GM23248 (cell line): Measurements from ENCODE around the gene PRR23B. TPM values are rescaled to one million over a fixed set of nuclear protein-coding genes. Genes with fewer than 3 reads are reported as not detected.

ENCODE experiments used
- DNase-seq: peaks from one replicate; pipeline ENCODE4 v3.0.0-alpha.2; 2015
- H2AFZ ChIP-seq: fragments of 200-600 bp; sonication (generic); 2 replicates; pipeline ENCODE4 v1.6.1; 2016; ENCODE audit warnings: antibody characterized with exemption
- H3F3A ChIP-seq: fragments of 200-600 bp; sonication (generic); 2 replicates; pipeline ENCODE4 v1.6.1; 2016; ENCODE audit warnings: mild to moderate bottlenecking, antibody characterized with exemption, mixed run types; ENCODE audit not compliant: insufficient read depth
- H3K27ac ChIP-seq: fragments of 200-600 bp; sonication (generic); 2 replicates; pipeline ENCODE4 v1.5.1; 2016; ENCODE audit warnings: mild to moderate bottlenecking
- H3K27me3 ChIP-seq: fragments of 200-600 bp; sonication (generic); replicated peaks from 2 replicates; pipeline ENCODE4 v1.6.1; 2016; ENCODE audit warnings: mild to moderate bottlenecking; ENCODE audit not compliant: insufficient read depth
- H3K36me3 ChIP-seq: fragments of 200-600 bp; sonication (generic); 2 replicates; pipeline ENCODE4 v1.6.1; 2016; ENCODE audit warnings: low read depth, mild to moderate bottlenecking
- H3K4me1 ChIP-seq: fragments of 200-600 bp; sonication (generic); 2 replicates; pipeline ENCODE4 v1.6.1; 2016; ENCODE audit warnings: mild to moderate bottlenecking; ENCODE audit not compliant: insufficient read depth
- H3K4me2 ChIP-seq: fragments of 200-600 bp; sonication (generic); one replicate; pipeline ENCODE4 v1.6.1; 2016; ENCODE audit warnings: mild to moderate bottlenecking; ENCODE audit not compliant: unreplicated experiment
- H3K4me3 ChIP-seq: fragments of 200-600 bp; sonication (generic); 2 replicates; pipeline ENCODE4 v1.5.1; 2016; ENCODE audit warnings: mild to moderate bottlenecking
- H3K79me2 ChIP-seq: fragments of 200-600 bp; sonication (generic); 2 replicates; pipeline ENCODE4 v1.6.1; 2016; ENCODE audit warnings: mild to moderate bottlenecking; ENCODE audit not compliant: insufficient read depth
- H3K9ac ChIP-seq: fragments of 200-600 bp; sonication (generic); 2 replicates; pipeline ENCODE4 v1.6.1; 2016; ENCODE audit warnings: mild to moderate bottlenecking
- H3K9me2 ChIP-seq: fragments of 200-600 bp; sonication (generic); 2 replicates; pipeline ENCODE4 v1.6.1; 2016; ENCODE audit warnings: mixed run types, mild to moderate bottlenecking, moderate library complexity; ENCODE audit not compliant: insufficient read depth
- H3K9me3 ChIP-seq: fragments of 200-600 bp; sonication (generic); one replicate; pipeline ENCODE4 v1.6.1; 2017; ENCODE audit warnings: low read depth
- H4K20me1 ChIP-seq: fragments of 200-600 bp; sonication (generic); 2 replicates; pipeline ENCODE4 v1.6.0; 2016; ENCODE audit not compliant: insufficient read depth
- EZH2 ChIP-seq: fragments of 200-600 bp; sonication (generic); IDR thresholded peaks from 2 replicates; pipeline ENCODE4 v1.6.1; 2018; ENCODE audit warnings: antibody characterized with exemption, mild to moderate bottlenecking; ENCODE audit not compliant: insufficient read depth, poor library complexity, severe bottlenecking
- EZH2phosphoT487 ChIP-seq: fragments of 200-600 bp; sonication (generic); IDR thresholded peaks from 2 replicates; pipeline ENCODE4 v1.6.1; 2018; ENCODE audit warnings: antibody characterized with exemption, moderate library complexity, mild to moderate bottlenecking, low read depth; ENCODE audit not compliant: insufficient read depth
- WGBS, 2 experiments: methylation state at CpG; one replicate each; pipeline ENCODE4 v1.1.6; 2015 to 2017; ENCODE audit warnings: low lambda C conversion rate in 2 of 2, low coverage in 1 of 2; ENCODE audit errors: missing lambda C conversion rate in 2 of 2; 5-methylcytosine and 5-hydroxymethylcytosine counted together
- in situ Hi-C: fragments of 300-500 bp; cut with MboI; formaldehyde crosslinking; loops from 2 replicates; pipeline ENCODE4 v1.15.0; 2020
- polyA plus RNA-seq: library from polyadenylated mRNA; unstranded; fragments of >200 nt; fragmentation: Nextera tagmentation; extraction: Ambion mirVana; gene quantifications from 2 replicates; pipeline ENCODE4 v1.2.1, GENCODE V29; 2016
- total RNA-seq: library from RNA; depleted of rRNA; stranded (reverse); fragments of >200 nt; shearing (Covaris generic); gene quantifications from 2 replicates; pipeline ENCODE4 v1.2.3, GENCODE V29; 2014

The PRR23B gene
- total and polyA plus RNA-seq, 2 experiments from 2014 or later = not detected

GRCh38 chr3:139024968-139025367 lies 4.2 kb upstream of the PRR23B start:
- no peaks in the 10 kb centered on the region for H3K27me3 ChIP-seq
- no peak for DNase-seq
- H3K4me3 ChIP-seq = no peak overlapping the region
- no peaks in the 10 kb centered on the region for H3K9me2 ChIP-seq
- H3K9me3 ChIP-seq = no peaks in the 10 kb centered on the region
- no peaks in the 10 kb centered on the region for H4K20me1 ChIP-seq
- TF ChIP-seq EZH2phosphoT487 (no peak), EZH2 (no peak)
- H3K79me2 ChIP-seq = no peaks in the 10 kb centered on the region
- in situ Hi-C loops = no loop called here
- no peaks in the 10 kb centered on the region for H3K36me3 ChIP-seq
- no peak overlapping the region for H3K4me2 ChIP-seq
- WGBS, 2 experiments = 68 to 73% methylated on average over 2 of the region's 2 CpGs
- H3F3A ChIP-seq = no peaks in the 10 kb centered on the region
- H3K27ac ChIP-seq = no peak overlapping the region
- no peak overlapping the region for H3K9ac ChIP-seq
- no peak overlapping the region for H2AFZ ChIP-seq
- H3K4me1 ChIP-seq = no peaks in the 10 kb centered on the region

GRCh38 chr3:139020036-139020867 lies 474 bp downstream of the PRR23B start:
- no peak for DNase-seq
- Histone ChIP-seq H3K79me2 (no peaks in the 10 kb centered on the region), H3K4me2 (no peak overlapping the region), H3K4me1 (no peaks in the 10 kb centered on the region), H4K20me1 (no peaks in the 10 kb centered on the region), H3K9ac (no peak overlapping the region), H3K4me3 (no peak overlapping the region), H3F3A (no peaks in the 10 kb centered on the region), H3K9me3 (no peaks in the 10 kb centered on the region), H2AFZ (no peak overlapping the region), H3K27me3 (no peaks in the 10 kb centered on the region), H3K36me3 (no peaks in the 10 kb centered on the region), H3K9me2 (no peaks in the 10 kb centered on the region), H3K27ac (no peak overlapping the region)
- 70 to 72% methylated on average over 33 to 81 of the region's 81 CpGs for WGBS, 2 experiments
- in situ Hi-C loops = no loop called here
- TF ChIP-seq EZH2 = no peak

- Histone ChIP-seq H3K9me2 (no peaks in the 10 kb centered on the region), H3F3A (no peaks in the 10 kb centered on the region), H3K4me1 (no peaks in the 10 kb centered on the region), H3K4me2 (no peak overlapping the region), H4K20me1 (no peaks in the 10 kb centered on the region), H3K9me3 (no peaks in the 10 kb centered on the region), H2AFZ (no peak overlapping the region), H3K27me3 (no peaks in the 10 kb centered on the region), H3K36me3 (no peaks in the 10 kb centered on the region), H3K4me3 (no peak overlapping the region), H3K9ac (no peak overlapping the region), H3K79me2 (no peaks in the 10 kb centered on the region), H3K27ac (no peak overlapping the region)
- TF ChIP-seq EZH2phosphoT487 (no peak), EZH2 (no peak)
- in situ Hi-C loops = no loop called here
- 20 to 21% methylated on average over 3 of the region's 3 CpGs for WGBS, 2 experiments
- peak; percentile 2 for DNase-seq
These were observed 4.2 kb downstream of the PRR23B start for GRCh38 chr3:139016430-139017048.

- no peak within 1 kb of the TSS for H3K4me2 ChIP-seq
- H3K4me3 ChIP-seq = no peak within 1 kb of the TSS
- WGBS, 2 experiments = 62 to 68% methylated on average over 49 to 53 of the region's 60 CpGs
- no peak within 1 kb of the TSS for H3K27ac ChIP-seq
- no peak within 1 kb of the TSS for H2AFZ ChIP-seq
- TF ChIP-seq EZH2phosphoT487 = no peak
- no peak within 1 kb of the TSS for H3K9ac ChIP-seq
- in situ Hi-C loops = no loop called here
- no peaks in the 10 kb centered on the region for H3K9me2 ChIP-seq
- H3K4me1 ChIP-seq = no peaks in the 10 kb centered on the region
- no peaks in the 10 kb centered on the region for H3K9me3 ChIP-seq
- no peak for DNase-seq
- no peaks in the 10 kb centered on the region for H3K27me3 ChIP-seq
- no peaks in the 10 kb centered on the region for H4K20me1 ChIP-seq
- H3F3A ChIP-seq = no peaks in the 10 kb centered on the region
- no peaks in the 10 kb centered on the region for H3K79me2 ChIP-seq
- no peaks in the 10 kb centered on the region for H3K36me3 ChIP-seq
These were observed 14.5 kb downstream of the PRR23B start, which contains the start of gene PRR23A for GRCh38 chr3:139006051-139006716. PRR23A (minus strand) TSS chr3:139006268; CDS start chr3:139006268, 0 bp downstream.
